Measurements from ENCODE around the gene TMEM192. TPM values are rescaled to one million over a fixed set of nuclear protein-coding genes. Genes with fewer than 3 reads are reported as not detected.

Gene TMEM192
- total RNA-seq, 2 donors from 2014 or later, result 12.5 to 16.0 TPM

DNA sequence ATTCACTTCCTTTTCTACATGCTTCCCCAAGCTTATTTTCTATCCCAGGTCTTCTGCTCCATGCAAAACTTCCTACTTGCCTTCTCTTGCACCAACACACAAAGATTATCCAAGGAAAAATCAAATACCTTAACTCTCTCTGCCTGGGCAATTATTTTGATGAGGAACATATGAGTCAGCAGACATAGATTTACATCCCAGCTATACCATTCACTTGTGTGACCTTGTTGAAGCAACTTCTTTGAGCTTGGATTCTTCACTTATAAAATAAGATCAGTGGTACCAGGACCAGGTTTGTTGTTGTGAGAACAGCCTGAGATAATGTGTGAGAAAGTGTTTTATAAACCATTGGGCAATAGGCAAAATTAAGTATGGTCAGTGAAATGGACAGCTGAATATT, 39.1 kb upstream of the TMEM192 start:
- Histone ChIP-seq H3K36me3 (no peaks in the 10 kb centered on the region), H3K27ac (no peak overlapping the region), H3K9me3 (no peaks in the 10 kb centered on the region), H3K4me1 (no peaks in the 10 kb centered on the region), H3K9ac (ENCODE audit: low read depth in 2 of 2, low read length in 2 of 2) (no peak overlapping the region), H3K27me3 (no peaks in the 10 kb centered on the region), H3K4me3 (no peak overlapping the region)
- DNase-seq, result no peak
- intact Hi-C loops (cut with DNase I), result no loop called here
- TF ChIP-seq, protein P1, sequence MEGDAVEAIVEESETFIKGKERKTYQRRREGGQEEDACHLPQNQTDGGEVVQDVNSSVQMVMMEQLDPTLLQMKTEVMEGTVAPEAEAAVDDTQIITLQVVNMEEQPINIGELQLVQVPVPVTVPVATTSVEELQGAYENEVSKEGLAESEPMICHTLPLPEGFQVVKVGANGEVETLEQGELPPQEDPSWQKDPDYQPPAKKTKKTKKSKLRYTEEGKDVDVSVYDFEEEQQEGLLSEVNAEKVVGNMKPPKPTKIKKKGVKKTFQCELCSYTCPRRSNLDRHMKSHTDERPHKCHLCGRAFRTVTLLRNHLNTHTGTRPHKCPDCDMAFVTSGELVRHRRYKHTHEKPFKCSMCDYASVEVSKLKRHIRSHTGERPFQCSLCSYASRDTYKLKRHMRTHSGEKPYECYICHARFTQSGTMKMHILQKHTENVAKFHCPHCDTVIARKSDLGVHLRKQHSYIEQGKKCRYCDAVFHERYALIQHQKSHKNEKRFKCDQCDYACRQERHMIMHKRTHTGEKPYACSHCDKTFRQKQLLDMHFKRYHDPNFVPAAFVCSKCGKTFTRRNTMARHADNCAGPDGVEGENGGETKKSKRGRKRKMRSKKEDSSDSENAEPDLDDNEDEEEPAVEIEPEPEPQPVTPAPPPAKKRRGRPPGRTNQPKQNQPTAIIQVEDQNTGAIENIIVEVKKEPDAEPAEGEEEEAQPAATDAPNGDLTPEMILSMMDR (IDR thresholded peaks at IDR 0.05), result no peak

DNA sequence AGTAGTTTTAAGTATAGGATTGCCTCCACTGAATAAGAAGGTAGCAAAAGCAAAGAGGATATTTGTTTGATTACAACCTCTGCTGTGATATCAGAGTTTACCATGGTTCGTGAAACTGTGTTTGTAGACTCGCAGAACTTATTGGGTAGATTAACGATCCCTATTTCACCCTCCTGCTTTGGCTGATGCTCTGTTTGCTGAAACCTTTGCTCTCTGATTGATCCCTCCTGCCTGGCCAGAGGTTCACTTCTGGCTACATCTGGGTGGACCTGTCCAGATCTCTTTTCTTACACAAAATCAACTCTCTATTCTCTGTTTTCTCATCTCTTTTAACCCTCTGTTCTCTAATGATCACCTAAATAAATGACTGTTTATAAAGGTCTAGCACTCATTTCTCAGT, 37.9 kb upstream of the TMEM192 start:
- Histone ChIP-seq H3K9me3 (no peaks in the 10 kb centered on the region), H3K36me3 (no peaks in the 10 kb centered on the region), H3K4me1 (no peaks in the 10 kb centered on the region), H3K27me3 (no peaks in the 10 kb centered on the region), H3K27ac (no peak overlapping the region), H3K9ac (ENCODE audit: low read depth in 2 of 2, low read length in 2 of 2) (no peak overlapping the region), H3K4me3 (no peak overlapping the region)
- intact Hi-C loops (cut with DNase I), result no loop called here
- no peak for DNase-seq
- TF ChIP-seq, protein P1 (IDR thresholded peaks at IDR 0.05), result no peak

DNA sequence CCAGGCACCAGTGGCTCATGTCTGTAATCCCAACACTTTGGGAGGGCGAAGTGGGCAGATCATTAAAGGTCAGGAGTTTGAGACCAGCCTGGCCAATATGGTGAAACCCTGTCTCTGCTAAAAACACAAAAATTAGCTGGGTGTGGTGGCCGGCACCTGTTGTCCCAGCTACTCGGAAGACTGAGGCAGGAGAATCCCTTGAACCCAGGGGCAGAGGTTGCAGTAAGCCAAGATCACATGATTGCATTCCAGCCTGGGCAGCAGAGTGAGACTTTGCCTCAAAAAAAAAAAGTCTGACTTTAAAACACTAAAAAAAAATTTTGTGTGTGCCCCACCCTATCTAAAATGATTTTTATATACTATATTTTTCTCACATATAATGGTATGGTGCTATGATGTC, 26.2 kb upstream of the TMEM192 start:
- H3K36me3 ChIP-seq, result no peaks in the 10 kb centered on the region
- intact Hi-C loops (cut with DNase I), result no loop called here
- H3K9me3 ChIP-seq, result no peaks in the 10 kb centered on the region
- DNase-seq, result no peak
- H3K4me1 ChIP-seq, result no peaks in the 10 kb centered on the region
- no peak overlapping the region for H3K4me3 ChIP-seq
- H3K27me3 ChIP-seq, result no peaks in the 10 kb centered on the region
- H3K27ac ChIP-seq, result no peak overlapping the region
- TF ChIP-seq, protein P1 (IDR thresholded peaks at IDR 0.05), result no peak
- no peak overlapping the region for H3K9ac ChIP-seq (ENCODE audit: low read depth in 2 of 2, low read length in 2 of 2)

DNA sequence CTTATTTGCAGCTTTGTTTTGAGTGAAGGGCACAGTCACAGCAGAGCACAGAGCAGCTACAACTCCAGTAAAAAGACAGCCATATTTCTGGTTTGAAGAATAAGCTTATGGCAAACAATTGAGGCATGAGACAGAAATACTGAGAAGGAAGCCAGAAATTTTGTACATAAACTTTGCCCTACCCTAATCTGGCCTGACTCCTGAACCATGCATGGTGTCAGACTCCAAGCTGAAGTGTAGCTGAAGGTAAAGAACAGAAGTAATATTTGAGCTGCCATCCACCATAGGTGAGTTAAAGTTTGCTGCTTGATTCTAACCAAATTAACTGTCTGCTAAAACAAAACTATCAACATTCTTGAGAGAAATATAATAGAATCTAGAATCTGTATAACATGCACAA, 24.5 kb upstream of the TMEM192 start:
- no peak overlapping the region for H3K27ac ChIP-seq
- no peaks in the 10 kb centered on the region for H3K9me3 ChIP-seq
- H3K4me3 ChIP-seq, result no peak overlapping the region
- H3K36me3 ChIP-seq, result no peaks in the 10 kb centered on the region
- no peak overlapping the region for H3K9ac ChIP-seq (ENCODE audit: low read depth in 2 of 2, low read length in 2 of 2)
- no peaks in the 10 kb centered on the region for H3K4me1 ChIP-seq
- no peaks in the 10 kb centered on the region for H3K27me3 ChIP-seq
- intact Hi-C loops (cut with DNase I), result no loop called here
- TF ChIP-seq, protein P1 (IDR thresholded peaks at IDR 0.05), result no peak
- DNase-seq, result no peak

DNA sequence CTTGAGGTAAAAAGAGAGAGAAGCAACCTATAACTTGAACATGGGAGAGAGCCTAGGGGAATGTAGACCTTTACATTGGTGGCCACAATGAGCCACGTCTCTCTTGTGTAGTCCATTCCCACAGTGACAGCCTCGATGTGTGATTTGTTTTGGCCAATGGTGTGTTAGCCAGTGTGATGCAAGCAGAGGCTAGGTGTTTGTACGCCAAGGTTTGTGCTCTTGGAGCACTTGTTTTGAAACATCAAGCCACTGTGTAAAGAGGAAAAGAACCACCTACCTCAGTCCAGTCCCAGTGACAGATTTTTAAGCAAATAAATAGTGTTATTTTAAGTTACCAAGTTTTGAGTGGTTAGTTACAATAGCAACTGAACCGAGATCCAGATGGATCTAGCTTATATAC, 23.9 kb upstream of the TMEM192 start:
- Histone ChIP-seq H3K27me3 (no peaks in the 10 kb centered on the region), H3K9me3 (no peaks in the 10 kb centered on the region), H3K36me3 (no peaks in the 10 kb centered on the region), H3K4me3 (no peak overlapping the region), H3K27ac (no peak overlapping the region), H3K4me1 (no peaks in the 10 kb centered on the region), H3K9ac (ENCODE audit: low read depth in 2 of 2, low read length in 2 of 2) (no peak overlapping the region)
- no peak for DNase-seq
- intact Hi-C loops (cut with DNase I), result no loop called here
- TF ChIP-seq, protein P1 (IDR thresholded peaks at IDR 0.05), result no peak

DNA sequence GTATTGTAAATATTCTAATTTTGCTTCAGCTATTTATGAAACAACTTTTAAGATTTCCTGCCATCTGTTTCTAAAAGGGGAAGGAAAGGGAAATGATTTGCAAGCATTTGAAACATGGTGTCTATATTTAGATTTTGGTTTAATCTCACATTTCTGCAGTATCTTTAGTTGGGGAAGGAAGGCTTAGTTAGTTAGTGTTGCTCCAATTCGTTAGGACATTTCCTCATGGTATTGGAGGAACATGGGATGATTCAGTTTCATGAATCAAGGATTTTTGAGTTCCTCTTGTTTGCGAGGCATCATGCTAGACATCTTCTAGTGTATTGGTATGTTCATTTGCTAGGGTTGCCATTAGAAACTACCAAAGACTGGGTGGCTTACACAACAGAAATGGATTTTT, 20.5 kb upstream of the TMEM192 start:
- DNase-seq, result no peak
- TF ChIP-seq, protein P1 (IDR thresholded peaks at IDR 0.05), result no peak
- Histone ChIP-seq H3K4me3 (no peak overlapping the region), H3K27me3 (no peaks in the 10 kb centered on the region), H3K9me3 (no peaks in the 10 kb centered on the region), H3K27ac (no peak overlapping the region), H3K4me1 (no peaks in the 10 kb centered on the region), H3K9ac (ENCODE audit: low read depth in 2 of 2, low read length in 2 of 2) (no peak overlapping the region), H3K36me3 (no peaks in the 10 kb centered on the region)
- intact Hi-C loops (cut with DNase I), result loop anchor here (5.0 kb wide), 1 partner anchor 214 kb away; no protein-coding TSS in a partner anchor

All from colonic mucosa (tissue), 4 donors.